H9 (cell line): ENCODE results near the gene CAPG. TPM values are rescaled to one million over a fixed set of nuclear protein-coding genes. Genes with fewer than 3 reads are reported as not detected.

ENCODE experiments used
- DNase-seq: peaks from one replicate; pipeline ENCODE4 v3.0.0-alpha.2; 2017
- H2AFZ ChIP-seq: one replicate; pipeline ENCODE4 v1.6.1; 2013; ENCODE audit warnings: mild to moderate bottlenecking, low read length, control low read depth, moderate library complexity
- H2AK5ac ChIP-seq: 2 replicates; pipeline ENCODE4 v1.6.1; 2013; ENCODE audit warnings: low read length, control low read depth, mixed read lengths; ENCODE audit not compliant: insufficient read length
- H2BK120ac ChIP-seq: one replicate; pipeline ENCODE4 v1.6.1; 2013; ENCODE audit warnings: low read depth, mild to moderate bottlenecking, low read length, control low read depth, inconsistent platforms; ENCODE audit not compliant: poor library complexity, severe bottlenecking
- H2BK12ac ChIP-seq: 2 replicates; pipeline ENCODE4 v1.6.1; 2013; ENCODE audit warnings: low read length, control low read depth, mixed read lengths, low read depth; ENCODE audit not compliant: insufficient read length
- H2BK15ac ChIP-seq: 2 replicates; pipeline ENCODE4 v1.6.1; 2013; ENCODE audit warnings: low read depth, low read length, control low read depth
- H2BK20ac ChIP-seq: one replicate; pipeline ENCODE4 v1.6.1; 2013; ENCODE audit warnings: low read depth, mild to moderate bottlenecking, low read length, control low read depth, inconsistent platforms; ENCODE audit not compliant: poor library complexity, severe bottlenecking
- H2BK5ac ChIP-seq: 2 replicates; pipeline ENCODE4 v1.6.1; 2013; ENCODE audit warnings: low read length, control low read depth, mixed read lengths; ENCODE audit not compliant: insufficient read length
- H3K14ac ChIP-seq: 2 replicates; pipeline ENCODE4 v1.6.1; 2013; ENCODE audit warnings: low read length, control low read depth; ENCODE audit not compliant: insufficient read depth
- H3K18ac ChIP-seq: 2 replicates; pipeline ENCODE4 v1.6.1; 2013; ENCODE audit warnings: low read depth, mild to moderate bottlenecking, mixed read lengths, low read length, control low read depth; ENCODE audit not compliant: insufficient read length
- H3K23ac ChIP-seq: 2 replicates; pipeline ENCODE4 v1.6.1; 2013; ENCODE audit warnings: low read length, control low read depth, mixed read lengths, low read depth; ENCODE audit not compliant: insufficient read length
- H3K23me2 ChIP-seq: 2 replicates; pipeline ENCODE4 v1.6.1; 2013; ENCODE audit warnings: low read depth, mild to moderate bottlenecking, mixed read lengths, low read length, control low read depth; ENCODE audit not compliant: insufficient read length, poor library complexity, severe bottlenecking
- H3K27ac ChIP-seq: 2 replicates; pipeline ENCODE4 v1.5.1; 2013; ENCODE audit warnings: low read length, control low read depth, mixed read lengths, low read depth; ENCODE audit not compliant: insufficient read length
- H3K27me3 ChIP-seq: 2 replicates; pipeline ENCODE4 v1.6.1; 2013; ENCODE audit warnings: low read length, control low read depth, inconsistent platforms; ENCODE audit not compliant: insufficient read depth
- H3K4ac ChIP-seq: 2 replicates; pipeline ENCODE4 v1.6.1; 2013; ENCODE audit warnings: low read depth, mild to moderate bottlenecking, control low read depth, inconsistent platforms, low read length, moderate library complexity
- H3K4me1 ChIP-seq: 2 replicates; pipeline ENCODE4 v1.6.1; 2013; ENCODE audit warnings: low read length, control low read depth, inconsistent platforms; ENCODE audit not compliant: insufficient read depth
- H3K4me2 ChIP-seq: 2 replicates; pipeline ENCODE4 v1.6.1; 2013; ENCODE audit warnings: low read length, control low read depth, mixed read lengths; ENCODE audit not compliant: insufficient read length, insufficient read depth
- H3K56ac ChIP-seq: 2 replicates; pipeline ENCODE4 v1.6.1; 2013; ENCODE audit warnings: low read depth, mild to moderate bottlenecking, mixed read lengths, low read length, control low read depth; ENCODE audit not compliant: insufficient read length
- H3K79me1 ChIP-seq: 2 replicates; pipeline ENCODE4 v1.6.1; 2013; ENCODE audit warnings: low read depth, mild to moderate bottlenecking, moderate library complexity, low read length, control low read depth, inconsistent platforms; ENCODE audit not compliant: insufficient read depth, poor library complexity, severe bottlenecking
- H3K79me2 ChIP-seq: 2 replicates; pipeline ENCODE4 v1.6.1; 2013; ENCODE audit warnings: low read length, control low read depth, inconsistent platforms; ENCODE audit not compliant: insufficient read depth
- H3K9ac ChIP-seq: 2 replicates; pipeline ENCODE4 v1.6.1; 2013; ENCODE audit warnings: low read length, control low read depth, mixed read lengths; ENCODE audit not compliant: insufficient read length; ENCODE audit errors: extremely low read depth
- H3K9me3 ChIP-seq: one replicate; pipeline ENCODE4 v1.6.1; 2013; ENCODE audit warnings: low read depth, low read length, inconsistent platforms; ENCODE audit not compliant: control insufficient read depth
- H3T11ph ChIP-seq: one replicate; pipeline ENCODE4 v1.6.1; 2013; ENCODE audit warnings: mild to moderate bottlenecking, low read length, control low read depth, inconsistent platforms
- H4K20me1 ChIP-seq: one replicate; pipeline ENCODE4 v1.6.1; 2013; ENCODE audit not compliant: control insufficient read depth, insufficient read length, insufficient read depth
- H4K5ac ChIP-seq: 2 replicates; pipeline ENCODE4 v1.6.1; 2013; ENCODE audit warnings: low read depth, mild to moderate bottlenecking, mixed read lengths, low read length, control low read depth; ENCODE audit not compliant: insufficient read length
- H4K8ac ChIP-seq: replicated peaks from 2 replicates; pipeline ENCODE4 v1.6.1; 2013; ENCODE audit warnings: low read length, control low read depth, mixed read lengths, low read depth; ENCODE audit not compliant: insufficient read length
- H4K91ac ChIP-seq: 2 replicates; pipeline ENCODE4 v1.6.1; 2013; ENCODE audit warnings: low read depth, mild to moderate bottlenecking, moderate library complexity, mixed read lengths, low read length, control low read depth; ENCODE audit not compliant: insufficient read length
- H3K27ac Mint-ChIP-seq, 3 experiments: 2 replicates in 2 of 3; 3 replicates in 1 of 3; pipeline ENCODE4 v1.8.0; 2020 to 2021; ENCODE audit warnings: mixed read lengths in 3 of 3, mild to moderate bottlenecking in 1 of 3, moderate library complexity in 1 of 3
- H3K27me3 Mint-ChIP-seq: 2 replicates; pipeline ENCODE4 v1.8.0; 2021; ENCODE audit warnings: low read depth, mild to moderate bottlenecking, moderate library complexity, mixed read lengths
- H3K36me3 Mint-ChIP-seq, 3 experiments: 2 replicates in 2 of 3; 3 replicates in 1 of 3; pipeline ENCODE4 v1.8.0; 2020 to 2021; ENCODE audit warnings: low read depth in 3 of 3, mixed read lengths in 3 of 3; ENCODE audit not compliant: insufficient read depth in 1 of 3
- H3K4me1 Mint-ChIP-seq, 2 experiments: 2 replicates each; pipeline ENCODE4 v1.8.0; 2020; ENCODE audit warnings: mixed read lengths in 2 of 2
- H3K4me3 Mint-ChIP-seq, 2 experiments: 2 replicates in 1 of 2; 3 replicates in 1 of 2; pipeline ENCODE4 v1.8.0; 2020 to 2021; ENCODE audit warnings: mild to moderate bottlenecking in 2 of 2, mixed read lengths in 2 of 2, moderate library complexity in 1 of 2
- H3K9me3 Mint-ChIP-seq, 2 experiments: 2 replicates in 1 of 2; 3 replicates in 1 of 2; pipeline ENCODE4 v1.8.0; 2020; ENCODE audit warnings: mild to moderate bottlenecking in 2 of 2, mixed read lengths in 2 of 2, moderate library complexity in 1 of 2
- WGBS: extraction: QIAGEN DNeasy Blood & Tissue Kit; methylation state at CpG from one replicate; pipeline ENCODE4 v1.1.7; 2013; ENCODE audit warnings: missing lambda C conversion rate, low lambda C conversion rate, mixed read lengths; ENCODE audit not compliant: insufficient read length; ENCODE audit errors: extremely low coverage; 5-methylcytosine and 5-hydroxymethylcytosine counted together
- total RNA-seq: library from RNA; stranded (reverse); gene quantifications from 2 replicates; pipeline ENCODE4 v1.2.1, GENCODE V29; 2021
- TF ChIP-seq, protein P1 (sequence below): fragments of 200-600 bp; sonication (generic); conservative IDR thresholded peaks from 3 replicates; pipeline ENCODE4 v1.8.0; 2021; ENCODE audit warnings: antibody characterized with exemption, mild to moderate bottlenecking

The CAPG gene
- total RNA-seq, 1 experiment from 2014 or later, result 72.8 TPM

DNA sequence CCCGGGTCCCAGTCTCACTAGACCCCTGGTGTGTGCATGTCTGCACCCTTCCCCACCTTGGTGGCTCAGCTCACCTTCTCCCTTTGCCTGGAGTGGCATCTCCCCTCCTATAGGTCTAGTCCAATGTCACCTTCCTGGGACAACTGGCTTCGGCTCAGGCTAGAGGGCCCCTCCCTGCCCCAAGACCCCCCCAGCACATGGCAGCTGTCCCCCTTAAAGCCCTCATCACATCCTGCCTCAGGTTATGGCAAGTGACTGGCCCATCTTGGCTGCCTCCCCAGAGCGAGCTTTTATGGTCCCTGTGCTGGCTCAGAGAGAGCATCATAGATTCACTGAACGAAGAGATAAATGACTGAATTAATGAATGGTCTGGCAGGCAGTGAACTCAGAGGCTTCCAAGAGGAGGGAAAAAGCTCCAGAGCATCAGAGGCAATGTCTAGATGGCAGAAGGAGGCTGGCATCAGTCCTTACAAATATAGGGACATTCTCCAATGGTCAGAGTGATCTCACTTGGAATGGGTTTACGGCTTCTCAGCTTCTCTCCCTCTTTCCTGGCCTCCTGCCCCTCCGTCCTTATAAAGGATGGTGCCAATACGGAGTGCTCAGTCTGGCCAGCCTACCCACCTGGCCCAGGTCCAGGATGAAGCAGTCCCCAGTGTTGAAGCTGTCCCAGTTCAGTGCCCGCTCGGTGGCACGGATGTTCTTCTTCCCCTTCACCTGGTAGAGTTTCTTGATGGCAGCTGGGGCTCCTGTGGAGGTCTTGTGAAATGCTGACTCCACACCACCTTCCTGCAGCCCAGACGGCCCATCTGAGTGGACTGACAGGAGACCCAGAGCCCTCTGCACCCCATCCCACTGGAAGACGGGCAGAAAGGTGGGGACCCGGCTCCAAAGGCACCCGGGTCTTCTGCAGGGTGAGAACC lies 9.4 kb downstream of the CAPG start:
- no peak overlapping the region for H3K4ac ChIP-seq
- no peaks in the 10 kb centered on the region for H3K79me2 ChIP-seq
- no peaks in the 10 kb centered on the region for H3K27me3 Mint-ChIP-seq
- H3K27ac Mint-ChIP-seq, result no peak overlapping the region
- H4K20me1 ChIP-seq, result no peaks in the 10 kb centered on the region
- no peak overlapping the region for H2AFZ ChIP-seq
- no peak overlapping the region for H4K5ac ChIP-seq
- peaks cover 7 to 8% of the 10 kb centered on the region in 2 experiments for H3K4me1 Mint-ChIP-seq
- no peak overlapping the region for H2AK5ac ChIP-seq
- no peak overlapping the region for H2BK20ac ChIP-seq
- H2BK15ac ChIP-seq, result no peak overlapping the region
- no peaks in the 10 kb centered on the region for H3K79me1 ChIP-seq
- no peak overlapping the region for H3K18ac ChIP-seq
- H3K27me3 ChIP-seq, result no peaks in the 10 kb centered on the region
- no peak overlapping the region for H2BK120ac ChIP-seq
- H2BK12ac ChIP-seq, result no peak overlapping the region
- H3K23ac ChIP-seq, result no peak overlapping the region
- H3K56ac ChIP-seq, result no peak overlapping the region
- no peak overlapping the region for H3K9ac ChIP-seq
- no peak overlapping the region for H3K4me3 Mint-ChIP-seq
- no peaks in the 10 kb centered on the region; the same call in 1 of the 2 replicates for H3K4me1 ChIP-seq
- peaks cover 2 to 30% (median 28%) of the 10 kb centered on the region in 3 experiments; a peak in 6 of 7 replicates for H3K36me3 Mint-ChIP-seq
- TF ChIP-seq, protein P1, sequence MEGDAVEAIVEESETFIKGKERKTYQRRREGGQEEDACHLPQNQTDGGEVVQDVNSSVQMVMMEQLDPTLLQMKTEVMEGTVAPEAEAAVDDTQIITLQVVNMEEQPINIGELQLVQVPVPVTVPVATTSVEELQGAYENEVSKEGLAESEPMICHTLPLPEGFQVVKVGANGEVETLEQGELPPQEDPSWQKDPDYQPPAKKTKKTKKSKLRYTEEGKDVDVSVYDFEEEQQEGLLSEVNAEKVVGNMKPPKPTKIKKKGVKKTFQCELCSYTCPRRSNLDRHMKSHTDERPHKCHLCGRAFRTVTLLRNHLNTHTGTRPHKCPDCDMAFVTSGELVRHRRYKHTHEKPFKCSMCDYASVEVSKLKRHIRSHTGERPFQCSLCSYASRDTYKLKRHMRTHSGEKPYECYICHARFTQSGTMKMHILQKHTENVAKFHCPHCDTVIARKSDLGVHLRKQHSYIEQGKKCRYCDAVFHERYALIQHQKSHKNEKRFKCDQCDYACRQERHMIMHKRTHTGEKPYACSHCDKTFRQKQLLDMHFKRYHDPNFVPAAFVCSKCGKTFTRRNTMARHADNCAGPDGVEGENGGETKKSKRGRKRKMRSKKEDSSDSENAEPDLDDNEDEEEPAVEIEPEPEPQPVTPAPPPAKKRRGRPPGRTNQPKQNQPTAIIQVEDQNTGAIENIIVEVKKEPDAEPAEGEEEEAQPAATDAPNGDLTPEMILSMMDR, result no peak
- H4K91ac ChIP-seq, result no peak overlapping the region
- H3K14ac ChIP-seq, result no peak overlapping the region
- H3K4me2 ChIP-seq, result no peak overlapping the region
- no peak for DNase-seq
- H3K23me2 ChIP-seq, result no peaks in the 10 kb centered on the region
- no peak overlapping the region for H2BK5ac ChIP-seq
- no peaks in the 10 kb centered on the region for H3K9me3 ChIP-seq
- H4K8ac ChIP-seq, result no peak overlapping the region
- H3K27ac ChIP-seq, result no peak overlapping the region
- WGBS, result no CpG with 5 or more reads among the region's 14 CpGs
- peaks cover 6 to 14% of the 10 kb centered on the region in 2 experiments; a peak in 4 of 5 replicates for H3K9me3 Mint-ChIP-seq
- H3T11ph ChIP-seq, result no peak overlapping the region
